HG02973 (cell line): ENCODE data around the gene EXOC6B.

Experiments used
- ATAC-seq: cut with Tn5 transposase; IDR thresholded peaks from one replicate; pipeline ENCODE4 v1.9.1; 2021; ENCODE audit warnings: moderate library complexity; ENCODE audit not compliant: unreplicated experiment

EXOC6B gene

DNA sequence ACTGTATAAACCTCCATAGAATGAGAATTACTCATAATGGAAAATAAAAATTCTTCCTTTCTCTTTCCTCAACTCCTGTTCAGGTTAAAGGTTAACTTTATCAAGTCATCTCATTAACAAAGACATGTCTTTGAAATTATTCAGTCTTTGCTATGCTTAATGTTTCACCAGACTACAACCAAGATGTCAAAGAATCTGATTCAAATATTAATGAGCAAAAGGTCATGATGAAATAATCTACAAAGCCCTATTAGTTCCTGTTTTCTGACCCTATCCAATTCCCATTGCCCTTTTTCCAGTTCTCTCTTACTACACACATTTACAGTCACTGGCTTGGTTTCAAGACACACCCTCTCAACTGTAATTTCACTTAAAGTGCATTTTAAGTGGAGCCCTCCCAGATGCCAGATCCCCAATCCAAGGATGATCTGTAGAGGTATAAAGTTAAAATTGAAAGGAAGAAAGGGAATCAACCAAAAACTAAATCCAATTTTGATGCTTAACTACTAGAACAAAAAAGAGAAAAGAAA is 431.2 kb downstream of the EXOC6B start:
- ATAC-seq = no peak

DNA sequence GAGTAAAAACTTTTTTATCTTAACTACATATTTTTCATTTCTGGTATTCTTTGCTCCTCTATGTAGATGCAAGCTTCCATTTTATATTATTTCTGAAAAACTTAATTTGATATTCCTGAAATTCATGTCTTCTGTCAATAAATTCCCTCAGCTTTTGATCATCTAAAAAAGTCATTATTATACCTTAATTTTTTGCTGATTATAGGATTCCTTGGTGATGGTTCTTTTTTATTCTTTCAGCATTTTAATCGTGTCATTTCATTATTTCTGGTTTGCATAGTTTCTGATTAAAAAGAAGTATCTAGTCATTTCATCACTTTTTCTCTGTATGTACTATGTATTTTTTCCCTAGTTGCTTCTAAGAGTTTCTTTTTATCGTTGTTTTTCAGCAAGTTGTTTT is 436.4 kb downstream of the EXOC6B start:
- no peak for ATAC-seq

DNA sequence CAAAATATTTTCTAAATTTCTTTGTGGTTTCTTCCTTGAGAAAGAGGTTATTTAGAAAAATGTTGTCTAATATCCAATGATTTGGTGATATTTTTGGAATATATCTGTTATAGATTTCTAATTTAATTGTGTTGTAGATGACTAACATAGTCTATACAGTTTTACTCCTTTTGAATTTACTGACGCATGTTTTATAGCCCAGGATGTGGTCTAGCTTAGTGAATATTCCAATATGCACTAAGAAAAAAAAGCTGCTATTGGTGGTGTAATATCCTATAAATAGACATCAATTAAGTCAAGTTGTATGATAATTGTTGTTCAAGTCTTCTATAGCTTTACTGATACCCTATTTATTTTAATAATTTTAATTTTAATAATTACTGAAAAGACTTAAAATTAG is 437.6 kb downstream of the EXOC6B start:
- no peak for ATAC-seq

DNA sequence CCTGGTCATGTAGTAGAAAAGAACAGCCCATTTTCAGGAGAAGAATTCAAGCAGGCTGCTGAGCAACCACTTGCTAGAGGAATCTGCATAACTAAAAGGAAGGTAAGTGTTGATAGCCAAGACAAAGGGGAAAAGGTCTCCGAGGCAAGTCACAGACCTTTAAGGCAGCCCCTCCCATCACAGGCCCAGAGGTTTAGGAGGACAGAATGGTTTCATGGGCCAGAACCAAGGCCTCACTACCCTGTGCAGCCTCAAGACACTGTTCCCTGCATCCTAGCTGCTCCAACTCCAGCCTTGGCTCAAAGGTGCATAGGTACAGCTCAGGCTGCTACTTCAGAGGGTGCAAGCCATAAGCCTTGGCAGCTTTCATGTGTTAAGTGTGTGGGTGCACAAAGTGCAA is 439.5 kb downstream of the EXOC6B start:
- no peak for ATAC-seq

DNA sequence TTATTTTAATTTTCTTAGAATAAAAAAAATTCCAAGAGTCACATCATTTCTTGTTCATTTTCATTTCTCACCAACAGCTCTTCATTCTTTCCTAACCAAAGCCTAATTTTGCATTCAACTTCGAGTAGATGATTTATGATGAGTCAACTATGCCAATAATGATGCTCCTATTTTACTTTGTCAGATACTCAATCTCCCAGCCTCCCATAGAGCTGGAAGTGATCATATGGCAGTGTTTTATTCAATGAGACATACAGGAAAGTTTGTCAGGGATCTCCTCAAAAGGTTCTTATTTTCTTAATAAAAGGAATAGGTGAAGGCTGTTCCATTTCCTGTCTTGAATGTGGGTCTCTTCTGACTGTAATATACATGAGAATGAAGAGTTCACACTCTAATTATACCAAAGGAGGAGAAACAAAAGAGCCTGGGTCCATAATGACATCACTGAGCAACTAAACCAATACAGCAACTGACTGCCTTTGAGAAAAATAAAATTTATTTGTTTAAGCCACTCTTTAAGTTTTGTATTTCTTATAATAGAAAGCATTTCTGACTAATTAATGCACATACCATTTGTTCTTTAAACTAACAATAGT is 447.0 kb downstream of the EXOC6B start:
- no peak for ATAC-seq

DNA sequence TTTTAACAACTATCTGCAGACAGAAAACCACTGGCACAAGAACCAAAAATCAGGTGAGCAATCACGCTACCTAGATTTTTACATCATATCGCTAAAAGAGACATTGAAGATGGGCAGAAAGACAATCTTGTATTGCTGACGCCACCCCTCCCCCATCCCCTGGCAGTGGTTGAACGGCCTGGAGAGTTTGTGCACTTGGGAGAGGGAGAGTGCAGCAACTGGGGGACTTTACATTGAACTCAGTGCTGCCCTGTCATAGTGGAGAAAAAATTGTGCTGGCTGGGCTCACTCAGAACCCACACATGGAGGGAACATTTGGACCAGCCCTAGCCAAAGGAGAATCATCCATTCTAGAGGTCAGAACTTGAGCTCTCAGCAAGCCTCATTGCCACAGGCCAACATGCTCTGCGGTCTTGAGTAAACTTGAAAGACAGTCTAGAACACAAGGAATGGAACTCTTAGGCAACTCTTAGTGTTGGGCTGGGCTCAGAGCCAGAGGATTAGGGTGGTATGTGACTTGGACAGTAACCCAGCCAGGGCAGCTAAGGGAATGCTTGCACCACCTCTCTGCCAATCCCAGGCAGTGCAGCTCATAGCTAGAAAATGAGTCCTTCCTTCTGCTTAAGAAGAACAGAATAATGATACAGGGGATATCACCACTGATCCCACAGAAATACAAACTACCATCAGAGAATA is 458.2 kb downstream of the EXOC6B start:
- ATAC-seq = no peak

DNA sequence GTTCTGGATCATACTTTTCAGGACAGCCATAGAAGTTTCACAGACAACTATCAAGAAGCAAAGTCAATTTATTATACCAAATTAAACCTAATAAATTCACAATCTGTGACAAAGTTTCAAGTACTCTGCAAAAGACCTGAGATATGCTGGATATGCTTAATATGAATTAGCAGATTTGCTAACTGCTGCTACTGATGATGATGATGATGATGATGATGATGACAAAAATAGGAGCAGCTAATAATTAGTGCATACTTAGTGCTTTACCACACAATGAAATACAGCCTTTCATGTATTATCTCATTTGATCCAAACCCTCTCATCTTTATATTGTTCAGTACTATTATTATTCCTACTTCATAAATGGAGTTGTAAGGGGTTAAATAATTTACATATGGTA is 462.4 kb downstream of the EXOC6B start:
- ATAC-seq = no peak

DNA sequence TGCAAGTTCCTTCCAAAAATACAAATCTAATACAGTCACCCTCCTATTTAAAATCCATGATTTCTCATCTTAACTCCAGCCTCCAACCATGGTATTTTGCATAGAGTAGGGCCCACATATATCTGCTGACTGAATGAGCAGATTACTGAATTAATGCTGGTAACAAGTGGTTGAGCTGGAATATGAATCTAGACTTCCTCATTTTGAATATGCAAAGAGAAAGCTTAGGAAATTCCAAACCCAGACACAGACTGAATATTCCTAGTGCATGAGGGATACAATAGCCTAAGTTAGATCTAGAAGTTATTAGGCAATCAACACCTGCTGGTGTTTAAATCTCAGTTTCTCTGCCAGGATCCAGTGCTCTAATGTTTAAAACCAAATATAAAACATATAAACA is 463.1 kb downstream of the EXOC6B start:
- ATAC-seq = no peak

DNA sequence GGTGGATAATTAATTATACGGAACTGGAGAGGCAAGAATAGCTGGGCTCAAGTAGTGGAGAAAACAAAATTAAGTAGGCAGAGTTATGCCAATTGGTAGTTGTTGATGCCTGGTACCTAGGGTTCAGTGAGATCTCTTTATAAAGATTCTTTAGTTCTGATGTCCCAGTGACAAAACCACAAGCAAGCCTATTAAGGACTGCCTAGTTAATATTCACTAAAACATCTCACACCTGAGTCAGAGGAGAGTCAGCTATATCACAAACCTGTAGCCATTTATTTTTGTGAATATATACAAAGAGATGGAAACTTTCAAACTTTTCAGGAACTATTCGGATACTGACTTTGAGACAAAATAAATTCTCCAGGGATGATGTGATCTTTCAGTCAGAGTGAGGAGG is 464.3 kb downstream of the EXOC6B start:
- ATAC-seq = no peak

DNA sequence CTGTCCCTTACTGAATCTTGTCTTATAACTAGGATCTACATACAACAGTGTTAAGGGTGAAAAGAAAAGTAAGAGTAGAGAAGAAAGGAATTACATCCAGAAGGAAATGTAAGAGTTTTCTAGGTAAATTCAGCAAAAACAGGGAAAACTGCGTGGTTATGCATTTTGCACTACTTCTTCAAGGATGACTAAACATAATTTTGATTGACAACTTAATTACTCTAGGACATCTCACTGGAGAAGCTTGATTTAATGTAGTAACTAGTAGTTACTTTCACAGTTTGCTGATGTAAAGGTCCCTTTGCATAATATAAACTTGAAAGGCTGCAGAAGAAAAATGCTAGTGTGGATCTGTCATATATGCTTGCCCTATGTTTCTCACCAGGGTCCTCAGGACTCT is 464.8 kb downstream of the EXOC6B start:
- ATAC-seq = no peak

DNA sequence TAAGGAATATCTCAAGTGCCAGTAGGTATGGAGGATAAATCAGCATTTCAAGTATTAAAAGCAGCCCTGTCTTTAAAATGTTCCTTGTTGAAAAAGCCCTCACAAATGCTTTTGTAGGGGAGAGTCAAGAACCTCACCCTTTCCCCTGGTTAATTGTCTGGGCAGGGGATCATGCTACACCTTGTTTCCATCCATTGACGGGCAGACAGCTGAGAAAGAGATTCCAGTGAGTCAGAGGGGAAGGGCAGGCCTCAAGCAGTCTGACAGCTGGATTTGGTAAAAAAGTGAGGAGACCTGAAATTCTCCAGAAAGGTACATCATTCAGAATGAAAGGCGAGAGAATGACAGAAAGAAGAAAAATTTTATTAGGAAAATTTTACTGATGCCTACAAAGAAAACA is 475.0 kb downstream of the EXOC6B start:
- ATAC-seq = no peak

DNA sequence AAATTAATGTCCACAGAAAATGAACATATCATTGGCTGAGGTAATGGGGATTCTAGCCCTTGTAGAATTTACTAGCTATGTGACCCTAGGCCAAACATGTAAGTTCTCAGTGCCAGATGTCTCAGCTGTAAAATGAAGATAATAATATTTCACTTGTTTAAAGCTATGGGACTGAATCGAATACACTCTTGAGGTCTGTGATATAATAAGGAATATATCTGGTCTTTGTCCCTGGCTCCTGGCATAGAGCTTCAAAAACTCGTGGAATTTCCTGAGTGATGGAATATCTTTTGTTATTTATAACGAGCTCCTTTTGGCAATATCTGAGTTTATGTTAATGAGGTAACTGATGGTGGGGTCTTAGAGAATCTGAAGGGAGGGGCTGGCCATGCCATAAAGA is 476.8 kb downstream of the EXOC6B start:
- ATAC-seq = no peak

DNA sequence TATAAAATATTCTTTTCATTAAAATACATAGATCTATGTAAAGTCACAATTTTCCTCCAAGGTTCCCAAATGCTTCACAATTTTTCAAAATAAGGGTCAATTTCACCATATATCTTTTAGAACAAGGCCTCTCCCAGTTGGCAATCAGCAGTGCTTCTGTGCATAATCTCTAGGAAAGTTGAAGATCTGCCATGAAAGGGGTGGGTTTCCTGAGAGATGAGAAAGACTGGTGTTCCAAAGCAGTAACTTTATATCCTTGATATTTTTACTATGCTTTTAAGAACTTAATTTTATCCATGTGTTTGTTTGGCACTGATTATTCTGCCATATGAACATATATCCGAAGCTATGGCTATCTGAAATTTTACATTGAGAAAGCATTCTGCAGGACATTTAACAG is 478.8 kb downstream of the EXOC6B start:
- ATAC-seq = no peak

DNA sequence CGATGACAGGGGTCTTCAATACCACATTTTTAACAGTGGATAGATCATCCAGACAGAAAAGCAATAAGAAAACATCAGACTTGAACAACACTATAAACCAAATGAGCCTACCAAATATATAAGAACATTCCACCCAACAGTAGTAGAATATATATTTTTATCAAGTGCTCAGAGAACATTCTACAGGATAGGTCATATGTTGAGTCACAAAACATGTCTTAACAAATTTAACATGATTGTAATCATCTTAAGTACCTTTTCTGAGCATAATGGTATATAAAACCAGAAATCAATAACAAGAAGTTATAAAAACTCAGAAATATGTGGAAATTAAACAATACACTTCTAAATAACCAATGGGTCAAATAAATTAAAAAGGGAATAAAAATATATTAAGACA is 484.2 kb downstream of the EXOC6B start:
- no peak for ATAC-seq

DNA sequence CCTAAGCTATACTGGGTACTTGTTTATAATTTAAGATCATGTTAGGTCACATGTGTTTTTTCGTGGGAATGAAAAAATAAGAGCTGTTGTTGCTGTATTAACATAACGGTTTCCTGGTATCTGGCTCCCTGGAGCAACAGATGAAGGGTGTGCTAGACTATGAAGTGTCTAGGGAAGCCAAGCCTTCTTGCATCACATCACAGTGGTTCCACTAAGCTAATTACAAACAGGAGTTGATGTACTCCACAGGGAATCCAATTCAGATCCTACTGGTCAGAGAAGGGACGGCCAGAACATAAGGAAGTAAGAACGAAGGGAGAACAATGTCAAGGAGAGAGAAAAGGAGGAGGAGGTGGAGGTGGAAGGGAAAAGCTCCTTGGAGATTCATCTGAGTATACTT is 485.2 kb downstream of the EXOC6B start:
- ATAC-seq = no peak

DNA sequence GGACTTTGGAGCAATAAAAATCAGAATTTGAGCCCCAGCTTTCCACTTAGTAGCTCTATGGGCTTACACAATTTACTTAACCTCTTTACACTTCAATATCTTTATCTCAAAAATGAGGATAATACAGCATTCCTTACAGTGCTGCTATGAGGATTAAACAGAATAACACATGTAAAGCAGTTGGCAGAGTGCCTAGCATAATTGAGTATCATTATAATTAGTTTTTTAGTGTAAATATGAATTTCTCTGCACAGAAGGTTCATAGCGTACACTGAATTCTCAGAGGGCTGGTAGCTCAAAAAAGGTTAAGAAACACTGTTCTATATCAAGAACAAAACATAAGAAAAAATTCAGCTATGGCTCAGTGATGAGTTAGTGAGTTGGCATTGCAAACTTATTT is 487.8 kb downstream of the EXOC6B start:
- ATAC-seq = no peak

DNA sequence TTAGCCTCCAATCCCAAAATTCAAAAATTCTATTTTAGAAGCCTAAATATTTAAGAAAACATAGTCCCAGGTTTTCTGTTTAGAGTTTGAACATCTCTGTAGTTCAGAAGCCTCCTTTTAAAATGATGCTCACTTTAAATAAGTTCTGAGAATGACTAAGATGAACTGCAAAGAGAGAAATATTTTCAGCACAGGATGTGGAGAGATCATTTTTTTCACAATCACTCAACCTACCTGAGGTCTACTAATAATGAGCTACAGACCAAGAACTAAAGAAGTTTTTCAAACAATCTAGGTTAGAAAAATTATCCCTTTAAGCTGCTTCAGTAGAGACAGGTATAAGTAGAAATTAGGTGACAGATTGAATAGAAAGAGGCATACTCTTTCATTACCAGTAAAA is 493.1 kb downstream of the EXOC6B start:
- no peak for ATAC-seq

DNA sequence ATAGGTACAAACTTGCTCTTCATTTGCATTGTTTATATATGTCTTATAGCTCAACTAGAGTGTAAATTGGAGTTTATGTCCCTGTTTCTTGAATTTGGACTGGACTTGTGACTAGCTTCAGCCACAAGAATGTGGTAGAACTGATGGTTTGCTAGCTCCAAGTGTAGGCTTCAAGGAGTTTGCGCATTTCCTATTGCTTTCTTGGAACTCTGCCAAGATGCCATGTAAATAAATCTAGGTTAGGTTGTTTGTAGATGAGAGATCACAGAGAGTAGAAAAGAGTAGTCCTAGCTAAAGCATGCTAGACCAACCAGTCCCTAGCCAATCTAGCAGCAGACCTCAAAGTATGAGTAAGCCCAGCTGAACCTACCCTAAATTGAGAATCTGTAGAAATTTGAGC is 495.2 kb downstream of the EXOC6B start:
- no peak for ATAC-seq

DNA sequence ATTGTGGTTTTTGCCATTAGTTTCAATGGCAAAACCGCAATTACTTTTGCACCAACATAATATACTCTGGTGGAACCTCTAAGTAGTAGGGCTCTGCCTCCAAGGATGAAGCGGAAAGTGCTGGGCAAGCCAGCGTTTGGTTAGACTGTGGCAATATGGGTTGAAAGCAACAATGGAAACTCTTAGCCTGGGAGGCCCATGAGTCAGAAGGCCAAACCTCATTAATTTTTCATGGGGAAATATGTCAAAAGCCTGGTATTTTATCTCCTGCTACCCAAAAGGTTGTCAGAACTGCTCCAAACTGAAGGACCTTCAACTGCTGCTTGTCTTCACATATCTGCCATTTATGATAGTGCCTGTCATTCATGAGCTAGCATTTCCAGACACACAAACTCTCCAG is 499.1 kb downstream of the EXOC6B start:
- no peak for ATAC-seq

DNA sequence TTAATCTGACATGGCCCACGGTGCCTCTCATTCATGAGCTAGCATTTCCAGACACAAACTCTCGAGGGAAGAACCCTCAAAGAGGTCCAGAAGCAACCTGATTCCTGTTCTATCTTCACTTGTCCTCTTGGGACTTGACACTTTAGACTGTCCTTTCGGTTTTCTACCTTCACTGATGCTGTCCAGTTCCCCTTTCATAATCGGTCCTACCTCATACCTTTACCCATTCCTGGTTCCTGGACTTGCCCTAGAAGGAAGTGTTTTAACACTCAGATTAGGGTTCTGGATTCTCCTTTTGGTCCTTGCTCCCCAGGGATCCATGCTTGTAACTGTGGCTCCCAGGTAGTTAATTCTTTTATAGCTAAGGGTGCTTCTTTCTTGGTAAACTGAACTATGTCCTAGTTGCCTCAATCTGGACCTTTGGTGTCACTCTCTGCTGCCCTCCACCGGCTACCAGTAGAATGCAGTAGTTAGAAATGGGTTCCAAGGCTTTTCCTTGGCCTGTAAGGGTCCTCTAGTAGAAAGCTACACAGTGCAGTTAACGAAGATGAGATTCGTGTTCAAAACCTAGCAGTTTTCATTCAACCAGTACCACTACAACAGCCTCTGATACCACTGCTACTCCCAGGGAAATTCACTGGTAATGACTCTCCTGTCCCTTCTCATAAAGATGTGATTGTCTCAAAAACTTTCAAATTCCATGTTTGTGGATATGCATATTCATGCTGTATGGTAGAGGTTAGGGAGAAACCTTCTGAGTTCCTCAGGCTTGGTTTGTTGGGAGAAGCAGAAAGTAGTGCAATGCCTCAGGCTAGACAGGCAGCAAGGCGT is 500.0 kb downstream of the EXOC6B start:
- peak; percentile 74 for ATAC-seq

DNA sequence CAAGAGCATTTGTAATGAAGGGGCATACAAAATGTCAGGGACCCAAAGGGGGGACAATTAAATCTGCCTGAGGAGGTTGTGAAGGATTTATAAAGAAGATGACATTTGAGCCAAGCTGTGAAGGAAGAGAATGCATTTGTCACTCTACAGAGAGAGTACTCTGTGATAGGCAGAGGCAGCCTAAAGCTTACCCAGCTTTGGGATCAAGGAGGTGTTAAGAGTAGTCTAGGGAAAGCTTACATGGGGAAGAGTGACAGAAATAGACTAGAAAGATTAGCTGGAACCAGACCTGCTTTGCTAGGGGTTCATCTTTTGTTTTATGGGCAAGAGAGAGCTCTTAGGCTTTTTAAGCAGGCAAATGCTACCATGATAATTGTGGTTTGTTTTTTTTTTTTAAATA is 509.1 kb downstream of the EXOC6B start:
- no peak for ATAC-seq

DNA sequence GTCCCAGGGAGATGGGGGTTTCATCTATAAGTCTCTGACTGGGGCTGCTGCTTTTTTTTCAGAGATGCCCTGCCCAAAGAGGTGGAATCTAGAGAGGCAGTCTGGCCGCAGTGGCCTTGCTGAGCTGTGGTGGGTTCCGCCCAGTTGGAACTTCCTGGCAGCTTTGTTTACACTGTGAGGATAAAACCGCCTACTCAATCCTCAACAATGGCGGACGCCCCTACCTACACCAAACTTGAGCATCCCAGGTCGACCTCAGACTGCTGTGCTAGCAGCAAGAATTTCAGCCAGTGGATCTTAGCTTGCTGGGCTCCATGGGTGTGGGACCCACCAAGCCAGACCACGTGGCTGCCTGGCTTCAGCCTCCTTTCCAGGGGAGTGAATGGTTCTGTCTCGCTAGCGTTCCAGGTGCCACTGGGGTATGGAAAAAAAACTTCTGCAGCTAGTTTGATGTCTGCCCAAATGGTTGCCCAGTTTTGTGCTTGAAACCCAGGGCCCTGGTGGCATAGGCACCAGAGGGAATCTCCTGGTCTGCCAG is 525.6 kb downstream of the EXOC6B start:
- ATAC-seq = no peak
